Stimulated activated CD8-positive, alpha-beta memory T cell treated with anti-CD3 and anti-CD28 coated beads, Interleukin-7, amount 100 ng/mL, for 1 hour (primary cell): Measurements from ENCODE around the gene KCNK1.

Experiments
- DNase-seq, 2 donors: peaks; one replicate each; pipeline ENCODE4 v3.0.0-alpha.2; 2020; ENCODE audit warnings: low read depth in 2 of 2

The KCNK1 gene

GRCh38 chr1:233704170-233704897 is 90.4 kb downstream of the KCNK1 start:
- DNase-seq, result no peak

- no peak for DNase-seq
These were observed 91.2 kb downstream of the KCNK1 start for GRCh38 chr1:233704898-233705723.

GRCh38 chr1:233707153-233707879 is 93.4 kb downstream of the KCNK1 start:
- DNase-seq, result no peak

- no peak for DNase-seq
These were observed 94.2 kb downstream of the KCNK1 start for GRCh38 chr1:233707880-233708815.

- no peak for DNase-seq
These were observed 96.1 kb downstream of the KCNK1 start for GRCh38 chr1:233710031-233710430.

GRCh38 chr1:233710507-233710906 is 96.6 kb downstream of the KCNK1 start:
- no peak for DNase-seq

- no peak for DNase-seq
These were observed 100.8 kb downstream of the KCNK1 start for GRCh38 chr1:233714631-233715217.

GRCh38 chr1:233718057-233718456 is 104.2 kb downstream of the KCNK1 start:
- DNase-seq, result no peak

GRCh38 chr1:233719655-233720341 is 105.9 kb downstream of the KCNK1 start:
- DNase-seq, result no peak

GRCh38 chr1:233721004-233721595 is 107.2 kb downstream of the KCNK1 start:
- DNase-seq, result no peak
